Inflammatory macrophage treated with lipopolysaccharide for 4 hours (primary cell): ENCODE results near the gene CSGALNACT2.
"Not testable (repeated sequence)": the region's sequence is repeated elsewhere in the genome, so short reads cannot be mapped to it uniquely, and the experiment has no call there.

Experiments
- DNase-seq: peaks from one replicate; pipeline ENCODE4 v3.0.0-alpha.2; 2020

The CSGALNACT2 gene

DNA sequence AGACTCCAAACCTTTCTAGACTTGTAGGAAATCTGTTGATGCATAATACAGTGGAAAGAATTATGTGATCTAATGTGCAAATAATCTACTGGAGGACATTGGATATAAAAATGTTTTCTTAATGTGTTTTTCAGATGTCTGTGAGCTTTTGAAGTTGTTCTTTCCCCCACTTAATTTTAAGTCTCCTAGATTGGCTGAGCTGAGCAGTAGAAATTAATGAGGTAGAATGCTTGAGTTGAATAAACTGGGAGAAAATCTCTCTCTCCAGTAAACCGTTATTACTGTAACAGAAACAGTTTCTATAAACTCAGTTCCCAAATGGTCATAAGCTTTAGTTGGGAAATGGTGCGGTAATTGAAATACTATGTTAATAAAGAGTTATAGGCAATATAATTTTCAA lies 15.7 kb downstream of the CSGALNACT2 start:
- DNase-seq, result no peak

DNA sequence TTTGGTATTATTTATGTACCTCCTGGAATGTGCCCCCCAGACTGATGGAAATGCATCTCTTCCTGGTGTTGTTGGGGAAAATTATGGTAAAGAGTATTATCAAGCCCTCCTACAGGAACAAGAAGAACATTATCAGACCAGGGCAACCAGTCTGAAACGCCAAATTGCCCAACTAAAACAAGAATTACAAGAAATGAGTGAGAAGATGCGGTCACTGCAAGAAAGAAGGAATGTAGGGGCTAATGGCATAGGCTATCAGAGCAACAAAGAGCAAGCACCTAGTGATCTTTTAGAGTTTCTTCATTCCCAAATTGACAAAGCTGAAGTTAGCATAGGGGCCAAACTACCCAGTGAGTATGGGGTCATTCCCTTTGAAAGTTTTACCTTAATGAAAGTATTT lies 17.0 kb downstream of the CSGALNACT2 start:
- no peak for DNase-seq

GRCh38 chr10:43155741-43156140 lies 17.5 kb downstream of the CSGALNACT2 start:
- no peak for DNase-seq

DNA sequence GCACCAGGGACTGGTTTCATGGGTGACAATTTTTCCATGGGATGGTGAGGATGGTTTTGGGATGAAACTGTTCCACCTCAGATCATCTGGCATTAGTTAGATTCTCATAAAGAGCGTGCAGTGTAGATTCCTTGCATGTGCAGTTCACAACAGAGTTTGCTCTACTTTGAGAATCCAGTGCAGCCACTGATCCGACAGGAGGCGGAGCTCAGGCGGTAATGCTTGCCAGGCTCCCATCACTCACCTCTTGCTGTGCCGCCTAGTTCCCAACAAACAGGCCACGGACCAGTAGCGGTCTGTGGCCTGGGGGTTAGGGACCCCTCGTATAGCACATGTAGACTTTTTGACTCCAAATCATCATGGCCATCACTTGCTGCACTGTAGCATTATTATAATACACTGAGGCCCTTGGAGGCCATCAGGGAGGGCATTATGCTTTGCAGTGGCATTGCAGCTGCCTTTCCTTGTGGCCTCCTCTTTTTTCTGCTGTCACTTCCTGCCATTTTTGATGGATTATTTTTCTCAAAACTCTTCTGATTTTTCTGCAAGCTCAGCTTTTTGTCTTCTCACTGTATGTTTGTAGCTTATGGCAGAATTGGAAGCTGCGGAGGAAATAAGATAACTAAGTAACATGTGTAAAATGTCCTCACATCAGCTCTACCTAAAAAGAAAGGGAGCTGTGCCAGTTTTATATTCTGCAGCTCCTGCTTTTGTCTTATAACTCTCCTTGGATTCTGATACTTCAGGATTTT lies 18.5 kb downstream of the CSGALNACT2 start:
- no peak for DNase-seq

- no peak for DNase-seq
Observed at GRCh38 chr10:43158636-43159035, 20.4 kb downstream of the CSGALNACT2 start.

DNA sequence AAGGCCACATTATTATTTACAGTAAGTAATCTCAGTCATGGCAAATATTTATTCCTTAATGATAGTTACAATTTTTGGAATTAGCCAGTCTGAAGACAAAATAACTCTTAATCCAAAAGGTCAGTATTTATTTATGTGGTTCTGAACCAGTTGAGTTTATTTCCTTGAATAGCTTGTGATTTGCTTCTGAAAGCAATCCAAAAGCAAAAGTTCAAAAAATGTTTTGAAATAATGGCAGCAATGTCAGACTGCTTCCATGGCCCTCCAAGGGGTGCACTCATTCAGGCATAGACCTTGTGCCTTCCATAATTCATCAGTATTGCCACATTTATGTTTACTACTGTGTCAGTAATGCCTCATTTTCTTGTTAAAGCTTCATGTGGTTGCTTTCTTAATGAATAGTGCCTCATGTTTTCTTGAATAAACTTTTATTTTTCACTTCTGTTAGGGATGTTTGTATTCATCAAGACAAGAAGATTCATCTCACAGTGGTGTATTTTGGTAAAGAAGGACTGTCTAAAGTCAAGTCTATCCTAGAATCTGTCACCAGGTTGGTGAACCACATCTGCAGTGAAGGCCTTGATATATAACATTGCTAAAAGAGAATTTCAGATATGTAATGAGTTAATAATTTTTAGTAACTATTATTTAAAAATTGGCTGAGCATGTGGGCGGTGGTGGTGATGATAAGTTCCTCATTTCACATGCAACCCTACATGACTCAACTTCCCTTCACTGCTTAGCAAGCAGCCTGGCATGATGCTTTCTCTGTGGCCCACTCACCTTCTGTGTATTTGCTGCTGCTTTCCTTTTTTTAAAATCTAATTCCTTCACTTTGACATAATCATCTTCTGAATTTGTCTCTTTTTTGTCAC lies 22.0 kb downstream of the CSGALNACT2 start:
- peak; percentile 97 for DNase-seq

GRCh38 chr10:43160921-43161255 lies 22.6 kb downstream of the CSGALNACT2 start:
- peak; percentile 73 for DNase-seq

DNA sequence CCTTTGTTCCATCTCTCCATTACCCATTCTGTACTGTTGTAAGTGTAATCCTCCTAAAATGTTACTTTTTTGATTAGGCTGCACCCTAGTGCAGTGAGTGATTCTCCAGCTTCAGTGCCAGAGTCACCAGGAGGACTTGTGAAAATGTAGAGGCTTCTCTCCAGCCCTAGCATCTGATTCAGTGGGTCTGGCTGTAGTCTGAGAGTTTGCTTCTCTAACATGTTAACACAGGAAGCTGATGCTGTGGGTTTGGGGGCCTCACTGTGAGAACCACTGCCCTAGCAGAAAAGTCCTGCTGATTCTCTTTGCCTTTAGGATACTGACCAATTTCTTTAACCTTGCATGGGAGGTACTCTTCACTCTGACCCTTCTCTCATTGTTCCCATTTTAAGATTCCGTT lies 24.4 kb downstream of the CSGALNACT2 start:
- DNase-seq, result no peak

- no peak for DNase-seq
Observed at GRCh38 chr10:43166207-43166879, 28.1 kb downstream of the CSGALNACT2 start.

DNA sequence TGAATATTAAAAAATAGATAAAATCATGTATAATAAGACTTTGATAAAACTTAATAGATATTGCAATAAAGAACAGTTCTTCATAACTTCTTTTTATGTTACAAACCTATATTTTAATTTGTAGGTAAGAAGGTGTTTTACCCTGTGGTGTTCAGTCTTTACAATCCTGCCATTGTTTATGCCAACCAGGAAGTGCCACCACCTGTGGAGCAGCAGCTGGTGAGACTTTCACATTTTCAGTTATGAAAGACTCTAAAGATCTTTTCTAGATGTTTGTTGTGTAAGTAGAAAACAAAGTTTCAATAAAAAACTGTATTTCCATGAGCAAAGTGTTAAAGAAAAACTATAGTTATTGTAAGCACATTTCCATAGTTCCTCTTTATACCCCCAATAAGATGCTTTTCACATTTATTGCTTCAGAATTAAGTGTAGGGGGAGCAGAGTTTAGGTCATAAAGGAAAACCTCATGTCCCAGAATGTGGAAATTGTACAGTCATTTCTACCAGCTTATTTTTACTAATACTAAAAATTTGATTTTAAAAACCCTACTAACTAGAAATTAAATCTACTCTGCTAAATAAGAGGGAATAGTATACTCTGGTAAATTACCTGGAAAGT lies 28.7 kb downstream of the CSGALNACT2 start:
- DNase-seq, result peak; percentile 77

- peak; percentile 64 for DNase-seq
Observed at GRCh38 chr10:43167498-43167889, 29.2 kb downstream of the CSGALNACT2 start.

DNA sequence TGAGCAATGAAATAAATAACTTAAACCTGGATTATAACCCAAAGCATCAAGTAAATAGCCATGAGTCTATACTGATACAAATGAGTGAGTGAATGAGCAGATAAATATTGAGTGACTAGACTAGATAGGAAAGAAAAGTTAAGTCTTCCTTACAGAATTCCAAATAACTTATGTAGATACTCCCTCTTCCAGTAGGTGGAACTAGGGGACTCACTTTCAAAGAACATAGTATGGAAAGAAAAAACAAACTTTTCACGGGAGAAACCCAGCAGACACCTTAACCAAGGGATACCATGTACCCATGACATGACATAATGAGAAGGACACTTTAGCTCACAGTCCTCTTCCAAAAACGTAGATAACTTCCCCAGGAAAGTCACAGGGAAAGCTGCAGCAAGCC lies 32.2 kb downstream of the CSGALNACT2 start:
- no peak for DNase-seq

- DNase-seq, result no peak
Observed at GRCh38 chr10:43172645-43173044, 34.4 kb downstream of the CSGALNACT2 start.

DNA sequence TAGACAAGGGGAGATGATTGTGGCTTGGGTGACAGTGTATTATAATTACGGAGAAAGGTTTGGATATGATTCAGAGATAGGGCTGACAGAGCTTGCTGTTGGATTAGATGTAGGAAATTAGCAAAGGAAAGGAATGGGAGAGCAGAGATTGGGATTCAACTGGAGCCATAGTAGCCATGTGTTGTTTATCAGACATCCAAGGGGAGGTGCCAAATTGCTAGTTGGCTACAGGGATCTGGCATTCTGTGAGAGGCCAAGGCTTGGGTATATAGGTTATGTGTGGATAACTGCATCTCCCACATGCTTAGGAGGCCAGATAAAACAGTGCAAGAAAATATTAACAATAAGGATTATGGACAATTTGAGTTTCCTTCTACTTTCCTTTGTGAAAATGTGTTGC lies 34.9 kb downstream of the CSGALNACT2 start:
- no peak for DNase-seq

GRCh38 chr10:43174969-43175368 lies 36.7 kb downstream of the CSGALNACT2 start:
- no peak for DNase-seq

- no peak for DNase-seq
Observed at GRCh38 chr10:43176271-43176670, 38.0 kb downstream of the CSGALNACT2 start.

- no peak for DNase-seq
Observed at GRCh38 chr10:43177595-43177994, 39.4 kb downstream of the CSGALNACT2 start.

- DNase-seq, result no peak
Observed at GRCh38 chr10:43181146-43181545, 42.9 kb downstream of the CSGALNACT2 start.

DNA sequence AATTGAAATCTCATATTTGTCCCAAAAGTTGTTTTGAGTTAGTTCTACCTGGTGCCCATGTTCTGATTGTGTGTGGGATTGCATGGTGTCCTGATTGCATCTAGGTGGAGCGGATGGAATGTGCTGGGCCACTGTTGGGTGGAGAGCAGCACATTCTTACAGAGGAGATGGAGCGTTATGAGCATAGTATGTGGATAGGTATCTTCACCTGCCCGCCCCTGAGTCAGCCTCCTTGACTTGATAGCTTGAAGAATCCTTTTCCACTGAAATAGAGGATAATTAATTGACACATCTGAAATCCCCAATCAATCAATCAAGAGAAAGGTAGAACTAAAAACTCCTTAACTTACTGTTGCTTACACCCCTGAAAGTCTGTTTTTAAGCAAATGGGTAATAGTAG lies 45.5 kb downstream of the CSGALNACT2 start:
- DNase-seq, result not testable (repeated sequence)

- no peak for DNase-seq
Observed at GRCh38 chr10:43186150-43186549, 47.9 kb downstream of the CSGALNACT2 start.

GRCh38 chr10:43187213-43187612 lies 49.0 kb downstream of the CSGALNACT2 start:
- DNase-seq, result no peak

GRCh38 chr10:43188702-43189101 lies 50.5 kb downstream of the CSGALNACT2 start:
- DNase-seq, result no peak

GRCh38 chr10:43190289-43190688 lies 52.0 kb downstream of the CSGALNACT2 start:
- no peak for DNase-seq
